HCT116 (cell line): ENCODE results near the gene CCDC88C. TPM values are rescaled to one million over a fixed set of nuclear protein-coding genes. Genes with fewer than 3 reads are reported as not detected.

Experiments
- ATAC-seq: fragments of 200-7000 bp; cut with Tn5 transposase; 2 replicates; pipeline ENCODE4 v1.9.1; 2020; ENCODE audit warnings: mild to moderate bottlenecking, moderate library complexity
- BruUV-seq: library from RNA; stranded (reverse); fragments of 400-500 nt; replicated peaks from 2 replicates; lab custom pipeline; 2021; lab: Mats Ljungman, UMichigan
- CTCF ChIA-PET: fragments of 300-600 bp; sonication (Branson Sonifier 250); formaldehyde crosslinking; loops from one replicate; lab custom pipeline; 2021; ENCODE audit warnings: antibody characterized with exemption; lab: Charles Lee
- POLR2A ChIA-PET: fragments of 300-600, 350-600 bp; sonication (Branson Sonifier 250); formaldehyde crosslinking; loops from one replicate; lab custom pipeline; 2021; ENCODE audit warnings: antibody characterized with exemption; lab: Charles Lee
- RAD21 ChIA-PET, 2 experiments: fragments of 300-600 bp; sonication (Branson Sonifier 250); formaldehyde crosslinking; loops; one replicate each; lab custom pipeline; 2023; ENCODE audit warnings: low total read pairs in 2 of 2; ENCODE audit not compliant: uncharacterized antibody in 2 of 2, unreplicated experiment in 2 of 2, low non-redundant PET in 1 of 2; lab: Charles Lee
- DNase-seq: peaks from one replicate; pipeline ENCODE4 v3.0.0-alpha.2; 2010; ENCODE audit warnings: low read depth, low spot score
- H2AFZ ChIP-seq: fragments of 200-600 bp; shearing (Covaris generic), sonication (generic); 2 replicates; pipeline ENCODE4 v1.6.1; 2017; ENCODE audit warnings: low read depth, mixed run types, mixed read lengths, antibody characterized with exemption, low read length; ENCODE audit not compliant: poor library complexity, severe bottlenecking
- H3K27ac ChIP-seq: 2 replicates; pipeline ENCODE4 v1.5.1; 2012; ENCODE audit warnings: low read depth, low read length
- H3K27me3 ChIP-seq: fragments of 200-600 bp; sonication (generic); 2 replicates; pipeline ENCODE4 v1.6.1; 2016; ENCODE audit warnings: mixed run types, low read length, mixed read lengths; ENCODE audit not compliant: insufficient read depth
- H3K36me3 ChIP-seq, 2 experiments: fragments of 200-500 bp in 1 of 2; fragments of 200-600 bp in 1 of 2; sonication (Bioruptor generic) in 1 of 2; sonication (generic) in 1 of 2; 2 replicates each; pipeline versions ENCODE4 v1.5.1 to v1.6.1; 2014 to 2016; ENCODE audit warnings: low read length in 2 of 2, inconsistent platforms in 1 of 2, mixed read lengths in 1 of 2, mixed run types in 1 of 2; ENCODE audit not compliant: insufficient read depth in 2 of 2, control insufficient read depth in 1 of 2
- H3K4me1 ChIP-seq, 2 experiments: fragments of 200-600 bp in 1 of 2; sonication (generic) in 1 of 2; 2 replicates each; pipeline versions ENCODE4 v1.5.1 to v1.6.1; 2012 to 2017; ENCODE audit warnings: low read length in 2 of 2, inconsistent platforms in 1 of 2, mild to moderate bottlenecking in 1 of 2, mixed read lengths in 1 of 2, mixed run types in 1 of 2, moderate library complexity in 1 of 2; ENCODE audit not compliant: insufficient read depth in 2 of 2, control insufficient read depth in 1 of 2
- H3K4me2 ChIP-seq: fragments of 200-600 bp; sonication (generic); 2 replicates; pipeline ENCODE4 v1.6.1; 2017; ENCODE audit warnings: mixed run types, low read length, mixed read lengths
- H3K4me3 ChIP-seq, 2 experiments: fragments of 200-600 bp in 1 of 2; sonication (generic) in 1 of 2; replicated peaks in 1 of 2; 2 replicates each; pipeline ENCODE4 v1.5.1; 2011 to 2016; ENCODE audit warnings: low read length in 2 of 2, control low read depth in 1 of 2, low read depth in 1 of 2, mild to moderate bottlenecking in 1 of 2, mixed read lengths in 1 of 2, mixed run types in 1 of 2
- H3K79me2 ChIP-seq: fragments of 200-600 bp; sonication (generic); 2 replicates; pipeline ENCODE4 v1.6.1; 2017; ENCODE audit warnings: mild to moderate bottlenecking, mixed run types, low read length, moderate library complexity, mixed read lengths; ENCODE audit not compliant: insufficient read depth
- H3K9ac ChIP-seq: fragments of 200-600 bp; sonication (generic); 2 replicates; pipeline ENCODE4 v1.6.1; 2016; ENCODE audit warnings: low read length, mixed read lengths
- H3K9me2 ChIP-seq: fragments of 200-600 bp; sonication (generic), shearing (Covaris generic); 2 replicates; pipeline ENCODE4 v1.6.1; 2017; ENCODE audit warnings: mixed run types, mild to moderate bottlenecking, moderate library complexity; ENCODE audit not compliant: insufficient read depth
- H3K9me3 ChIP-seq, 2 experiments: fragments of 200-500 bp in 1 of 2; fragments of 200-600 bp in 1 of 2; sonication (Bioruptor generic) in 1 of 2; sonication (generic) in 1 of 2; 2 replicates each; pipeline ENCODE4 v1.6.1; 2014 to 2017; ENCODE audit warnings: low read length in 2 of 2, mixed read lengths in 2 of 2, inconsistent platforms in 1 of 2, low read depth in 1 of 2, mild to moderate bottlenecking in 1 of 2, mixed run types in 1 of 2, moderate library complexity in 1 of 2; ENCODE audit not compliant: control insufficient read depth in 1 of 2, insufficient read depth in 1 of 2
- H4K20me1 ChIP-seq: fragments of 200-600 bp; sonication (generic), shearing (Covaris generic); 2 replicates; pipeline ENCODE4 v1.6.1; 2017; ENCODE audit warnings: mixed run types, mild to moderate bottlenecking, moderate library complexity; ENCODE audit not compliant: insufficient read depth
- ATF3 ChIP-seq: IDR thresholded peaks from 2 replicates; pipeline ENCODE4 v1.6.1; 2012
- EZH2 ChIP-seq: fragments of 200-600 bp; sonication (generic); IDR thresholded peaks from 2 replicates; pipeline ENCODE4 v1.6.1; 2017; ENCODE audit warnings: antibody characterized with exemption, mixed run types
- POLR2AphosphoS5 ChIP-seq: IDR thresholded peaks from 2 replicates; pipeline ENCODE4 v1.6.1; 2011; ENCODE audit warnings: mild to moderate bottlenecking, low read depth, low read length, moderate library complexity
- REST ChIP-seq: IDR thresholded peaks from 2 replicates; pipeline ENCODE4 v1.6.1; 2012; ENCODE audit warnings: low read depth
- SIN3A ChIP-seq: IDR thresholded peaks from 2 replicates; pipeline ENCODE4 v1.6.1; 2012; ENCODE audit warnings: low read depth
- TCF7L2 ChIP-seq: IDR thresholded peaks from 2 replicates; pipeline ENCODE4 v1.7.0; 2011; ENCODE audit warnings: borderline replicate concordance, inconsistent platforms; ENCODE audit not compliant: insufficient read depth, insufficient read length; ENCODE audit errors: extremely low read depth
- ZNF274 ChIP-seq: fragments of 200-500 bp; sonication (Bioruptor generic); IDR thresholded peaks from 2 replicates; pipeline ENCODE4 v1.6.1; 2014; ENCODE audit warnings: mild to moderate bottlenecking, low read depth, low read length, inconsistent platforms
- intact Hi-C: fragments of 100-400 bp; cut with micrococcal nuclease; formaldehyde crosslinking; loops from 2 replicates; pipeline ENCODE4 v1.10.0; 2022
- total RNA-seq: library from RNA; stranded (reverse); gene quantifications from one replicate; pipeline ENCODE4 v1.2.1, GENCODE V29; 2021; ENCODE audit not compliant: unreplicated experiment

CCDC88C gene
- total RNA-seq, 1 experiment from 2014 or later = 20.8 TPM

GRCh38 chr14:91396013-91396660 lies 21.5 kb downstream of the CCDC88C start (continued):
- no peak for TF ChIP-seq TCF7L2
- no peak for TF ChIP-seq ZNF274
- no peak for TF ChIP-seq REST
- TF ChIP-seq EZH2 = no peak
- no peak for TF ChIP-seq ATF3

GRCh38 chr14:91395466-91395865 lies 22.2 kb downstream of the CCDC88C start:
- H3K4me3 ChIP-seq = no peak overlapping the region
- BruUV-seq = no TSS peak
- no peaks in the 10 kb centered on the region for H3K9me3 ChIP-seq
- RAD21 ChIA-PET = no interaction called here
- no peaks in the 10 kb centered on the region for H3K9me2 ChIP-seq
- ATAC-seq (no peak), DNase-seq (no peak)
- no peaks in the 10 kb centered on the region for H3K36me3 ChIP-seq
- TF ChIP-seq POLR2AphosphoS5 = no peak
- TF ChIP-seq SIN3A = no peak
- POLR2A ChIA-PET = no interaction called here
- CTCF ChIA-PET = no interaction called here
- H4K20me1 ChIP-seq = no peaks in the 10 kb centered on the region
- intact Hi-C loops = no loop called here
- H2AFZ ChIP-seq = no peak overlapping the region
- no peaks in the 10 kb centered on the region for H3K27me3 ChIP-seq
- H3K4me1 ChIP-seq = no peaks in the 10 kb centered on the region
- H3K9ac ChIP-seq = no peak overlapping the region
- no peak overlapping the region for H3K27ac ChIP-seq
- H3K79me2 ChIP-seq = peaks cover 13% of the 10 kb centered on the region
- H3K4me2 ChIP-seq = no peak overlapping the region
